Upper lobe of left lung (tissue), 4 donors: ENCODE measurements around the gene FBLN5.

Source experiments
- EP300 ChIP-seq, 4 donors: sonication (generic); formaldehyde crosslinking; IDR thresholded peaks; one replicate each; pipeline ENCODE4 v1.5.1; 2017; ENCODE audit warnings: antibody characterized with exemption in 4 of 4, control low read depth in 2 of 4
- POLR2A ChIP-seq, 4 donors: fragments of 450-650 bp; IDR thresholded peaks; one replicate each; pipeline ENCODE4 v1.5.1; 2016 to 2017; ENCODE audit warnings: antibody characterized with exemption in 4 of 4, mild to moderate bottlenecking in 2 of 4
- POLR2AphosphoS5 ChIP-seq, 2 donors: sonication (generic); formaldehyde crosslinking; IDR thresholded peaks; one replicate each; pipeline ENCODE4 v1.5.1; 2017; ENCODE audit warnings: antibody characterized with exemption in 2 of 2
- TF ChIP-seq, protein P1 (sequence below), 6 experiments: fragments of 450-650 bp in 4 of 6; fragments of 200-600 bp in 2 of 6; sonication (generic) in 2 of 6; IDR thresholded peaks; one replicate each; pipeline ENCODE4 v1.5.1; 2016 to 2019; ENCODE audit warnings: antibody characterized with exemption in 6 of 6

GRCh38 chr14:91957876-91958313 is 10.4 kb upstream of the FBLN5 start:
- TF ChIP-seq, protein P1, sequence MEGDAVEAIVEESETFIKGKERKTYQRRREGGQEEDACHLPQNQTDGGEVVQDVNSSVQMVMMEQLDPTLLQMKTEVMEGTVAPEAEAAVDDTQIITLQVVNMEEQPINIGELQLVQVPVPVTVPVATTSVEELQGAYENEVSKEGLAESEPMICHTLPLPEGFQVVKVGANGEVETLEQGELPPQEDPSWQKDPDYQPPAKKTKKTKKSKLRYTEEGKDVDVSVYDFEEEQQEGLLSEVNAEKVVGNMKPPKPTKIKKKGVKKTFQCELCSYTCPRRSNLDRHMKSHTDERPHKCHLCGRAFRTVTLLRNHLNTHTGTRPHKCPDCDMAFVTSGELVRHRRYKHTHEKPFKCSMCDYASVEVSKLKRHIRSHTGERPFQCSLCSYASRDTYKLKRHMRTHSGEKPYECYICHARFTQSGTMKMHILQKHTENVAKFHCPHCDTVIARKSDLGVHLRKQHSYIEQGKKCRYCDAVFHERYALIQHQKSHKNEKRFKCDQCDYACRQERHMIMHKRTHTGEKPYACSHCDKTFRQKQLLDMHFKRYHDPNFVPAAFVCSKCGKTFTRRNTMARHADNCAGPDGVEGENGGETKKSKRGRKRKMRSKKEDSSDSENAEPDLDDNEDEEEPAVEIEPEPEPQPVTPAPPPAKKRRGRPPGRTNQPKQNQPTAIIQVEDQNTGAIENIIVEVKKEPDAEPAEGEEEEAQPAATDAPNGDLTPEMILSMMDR (IDR thresholded peaks at IDR 0.05), result no peak
- no peak for TF ChIP-seq POLR2AphosphoS5 (IDR thresholded peaks at IDR 0.05)
- TF ChIP-seq POLR2A (IDR thresholded peaks at IDR 0.05), result no peak
- no peak for TF ChIP-seq EP300 (IDR thresholded peaks at IDR 0.05)
